Fibroblast of the aortic adventitia (primary cell): ENCODE data around the gene PRDM16. TPM values are rescaled to one million over a fixed set of nuclear protein-coding genes. Genes with fewer than 3 reads are reported as not detected.
A peak's percentile ranks its signal among the peaks of the same experiment; 100 is the strongest.

Source experiments
- DNase-seq: peaks from one replicate; pipeline ENCODE4 v3.0.0-alpha.2; 2010; ENCODE audit warnings: low read depth
- H3K4me3 ChIP-seq: 2 replicates; pipeline ENCODE4 v1.5.1; 2011; ENCODE audit warnings: low read depth, mild to moderate bottlenecking, control low read depth, low read length, moderate library complexity
- total RNA-seq: library from RNA; depleted of rRNA; stranded (reverse); fragments of >200 nt; gene quantifications from 2 replicates; pipeline ENCODE4 v1.2.3, GENCODE V29; 2012; ENCODE audit warnings: low replicate concordance
- TF ChIP-seq, protein P1 (sequence below): IDR thresholded peaks from 2 replicates; pipeline ENCODE4 v1.5.1; 2011; ENCODE audit warnings: mild to moderate bottlenecking, low read length, control low read depth, inconsistent platforms; ENCODE audit not compliant: insufficient read depth

PRDM16 gene
- total RNA-seq, 1 donor = 11.3 TPM

DNA sequence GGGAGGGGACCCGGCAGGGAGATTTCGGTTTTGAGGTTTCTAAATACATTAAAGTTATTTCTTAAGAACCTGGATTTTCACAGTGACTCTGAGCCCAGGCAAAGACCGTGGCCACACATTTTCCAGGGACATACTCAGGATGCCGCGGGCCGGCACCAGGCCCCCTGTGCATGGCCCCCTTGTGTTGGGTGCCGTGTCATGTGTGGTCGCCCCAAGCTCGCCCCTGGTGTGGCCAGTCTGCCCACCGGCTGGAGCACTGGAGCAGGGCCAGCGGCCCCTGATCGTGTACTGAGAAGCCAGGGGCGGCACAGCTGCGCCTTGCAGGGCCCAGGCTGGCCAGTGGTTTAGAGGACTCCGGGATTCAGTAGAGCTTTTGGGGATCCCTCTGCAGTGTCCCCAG, 412.0 kb downstream of the PRDM16 start:
- no peak for DNase-seq
- TF ChIP-seq, protein P1, sequence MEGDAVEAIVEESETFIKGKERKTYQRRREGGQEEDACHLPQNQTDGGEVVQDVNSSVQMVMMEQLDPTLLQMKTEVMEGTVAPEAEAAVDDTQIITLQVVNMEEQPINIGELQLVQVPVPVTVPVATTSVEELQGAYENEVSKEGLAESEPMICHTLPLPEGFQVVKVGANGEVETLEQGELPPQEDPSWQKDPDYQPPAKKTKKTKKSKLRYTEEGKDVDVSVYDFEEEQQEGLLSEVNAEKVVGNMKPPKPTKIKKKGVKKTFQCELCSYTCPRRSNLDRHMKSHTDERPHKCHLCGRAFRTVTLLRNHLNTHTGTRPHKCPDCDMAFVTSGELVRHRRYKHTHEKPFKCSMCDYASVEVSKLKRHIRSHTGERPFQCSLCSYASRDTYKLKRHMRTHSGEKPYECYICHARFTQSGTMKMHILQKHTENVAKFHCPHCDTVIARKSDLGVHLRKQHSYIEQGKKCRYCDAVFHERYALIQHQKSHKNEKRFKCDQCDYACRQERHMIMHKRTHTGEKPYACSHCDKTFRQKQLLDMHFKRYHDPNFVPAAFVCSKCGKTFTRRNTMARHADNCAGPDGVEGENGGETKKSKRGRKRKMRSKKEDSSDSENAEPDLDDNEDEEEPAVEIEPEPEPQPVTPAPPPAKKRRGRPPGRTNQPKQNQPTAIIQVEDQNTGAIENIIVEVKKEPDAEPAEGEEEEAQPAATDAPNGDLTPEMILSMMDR = no peak

DNA sequence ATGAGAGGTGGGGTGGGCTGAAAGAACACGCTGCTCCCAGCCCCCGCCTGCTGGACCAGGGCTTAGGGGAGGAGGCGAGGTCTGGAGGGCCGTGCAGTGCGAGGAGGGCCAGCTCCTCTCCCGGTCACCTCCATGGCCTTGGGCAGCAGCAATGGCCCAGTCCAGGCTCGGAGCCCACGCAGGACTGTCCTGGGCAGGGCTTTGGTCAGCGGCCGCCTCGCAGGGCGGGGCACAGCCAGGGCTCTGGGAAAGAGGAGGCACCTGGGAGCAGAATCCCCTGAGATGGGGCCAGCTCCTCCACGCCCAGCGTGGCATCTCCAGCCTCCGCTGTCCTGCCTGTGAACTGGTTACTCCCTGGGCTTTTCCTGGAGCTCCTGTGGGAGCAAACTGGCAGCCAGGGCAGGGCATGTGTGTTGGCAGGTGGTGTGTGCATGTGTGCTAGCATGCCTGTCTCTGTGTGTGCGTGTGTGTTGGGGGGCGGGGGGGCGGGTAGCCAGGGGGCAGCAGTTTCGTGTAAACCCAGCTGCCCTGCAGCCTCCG, 412.9 kb downstream of the PRDM16 start:
- no peak for DNase-seq
- TF ChIP-seq, protein P1 = no peak
- no peak overlapping the region for H3K4me3 ChIP-seq

More for the DNA sequence above, 412.0 kb downstream of the PRDM16 start:
- H3K4me3 ChIP-seq = no peak overlapping the region

DNA sequence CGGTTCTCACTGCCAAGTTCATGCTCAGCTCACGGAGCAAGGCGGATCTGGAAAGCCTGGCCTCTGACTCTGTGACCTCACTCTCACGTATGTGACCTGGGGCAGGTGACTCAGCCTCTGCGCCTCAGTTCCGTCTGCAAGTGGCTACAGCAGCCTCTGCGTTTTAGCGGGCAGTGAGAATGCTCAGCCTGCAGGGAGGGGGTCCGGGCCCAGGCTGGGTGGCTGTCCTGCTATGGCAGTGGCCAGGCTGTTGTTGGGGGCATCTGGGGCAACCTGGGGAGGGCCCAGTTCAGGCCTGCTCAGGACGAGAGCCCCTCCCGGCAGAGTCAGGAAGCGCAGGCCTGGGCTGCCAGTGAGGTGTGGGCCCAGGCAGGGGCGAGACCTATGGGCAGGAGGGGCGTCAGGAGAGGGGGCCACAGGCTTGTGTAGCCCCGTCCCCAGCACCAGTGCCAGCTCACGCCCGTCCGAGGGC, 413.4 kb downstream of the PRDM16 start:
- DNase-seq = peak; percentile 43
- TF ChIP-seq, protein P1 = peak; percentile 36

DNA sequence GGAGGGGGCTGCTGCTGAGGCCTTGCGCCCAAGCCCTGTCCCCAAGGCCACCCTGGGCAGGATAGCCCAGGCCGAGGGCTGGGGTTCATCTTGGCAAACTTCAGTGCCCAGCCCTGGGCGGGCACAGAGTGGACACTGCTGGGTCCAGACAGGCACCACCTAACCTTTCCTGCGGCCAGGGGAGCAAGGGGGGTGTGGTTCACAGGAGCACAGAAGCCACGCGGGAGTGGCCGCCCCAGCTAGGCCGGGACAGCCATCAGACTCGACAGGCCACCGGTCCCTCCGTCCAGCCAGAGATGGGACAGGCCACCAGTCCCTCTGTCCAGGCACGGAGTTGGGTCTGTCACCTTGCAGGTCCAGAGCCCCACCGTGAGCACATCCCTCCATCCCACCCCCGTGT, 414.4 kb downstream of the PRDM16 start:
- no peak for DNase-seq
- TF ChIP-seq, protein P1 = no peak
- H3K4me3 ChIP-seq = no peak overlapping the region

More for the DNA sequence above, 413.4 kb downstream of the PRDM16 start:
- H3K4me3 ChIP-seq = no peak overlapping the region

DNA sequence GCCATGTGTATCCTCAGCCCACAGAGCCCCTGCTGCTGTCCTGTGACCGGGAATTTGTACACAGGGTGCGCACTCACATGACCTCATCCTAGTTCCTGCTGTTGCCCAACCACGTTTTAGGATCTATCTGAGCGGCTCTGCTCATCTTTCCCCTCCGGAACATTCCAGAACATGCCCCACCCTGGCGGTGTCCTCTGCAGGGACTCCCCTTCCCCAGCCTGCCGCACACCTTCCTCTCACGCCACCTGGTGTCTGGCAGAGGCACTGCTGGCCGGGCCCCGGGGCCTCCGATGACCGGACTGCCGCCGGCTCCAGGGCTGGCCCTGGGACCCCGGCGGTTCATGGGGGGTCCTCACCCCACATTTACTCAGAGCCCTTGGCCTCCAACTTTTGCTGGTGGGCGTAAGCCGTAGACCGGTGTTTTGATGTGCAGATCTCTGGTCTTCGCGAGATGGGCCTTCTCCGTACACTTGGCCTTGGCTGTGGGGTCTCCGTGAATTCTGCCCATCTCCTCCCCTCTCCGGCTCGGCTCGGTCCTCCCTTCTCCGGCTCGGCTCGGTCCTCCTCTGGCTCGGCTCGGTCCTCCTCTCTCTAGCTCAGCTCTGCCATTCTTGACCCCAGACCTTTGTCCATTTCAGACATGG, 414.9 kb downstream of the PRDM16 start:
- TF ChIP-seq, protein P1 = peak; percentile 79
- no peak for DNase-seq
- no peak overlapping the region for H3K4me3 ChIP-seq

DNA sequence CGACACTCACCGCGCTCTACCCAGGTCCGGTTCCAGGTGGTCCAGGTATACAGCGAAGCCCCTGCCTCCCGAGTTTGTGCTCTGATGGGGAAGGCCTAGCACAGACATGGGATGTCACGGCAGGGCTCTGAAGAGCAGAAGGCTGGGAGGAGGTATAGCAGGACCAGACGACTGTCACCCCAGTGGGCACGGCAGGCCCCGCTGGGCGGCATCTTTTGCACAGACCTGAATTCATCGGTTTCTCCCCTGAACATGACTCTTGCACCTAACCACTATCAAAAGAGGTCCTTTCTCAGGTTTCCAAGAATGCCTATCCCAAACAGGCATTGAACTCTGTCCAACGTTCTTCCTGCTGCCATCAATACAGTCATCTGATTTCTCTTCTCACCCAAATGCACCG, 416.0 kb downstream of the PRDM16 start:
- TF ChIP-seq, protein P1 = no peak
- no peak for DNase-seq
- no peak overlapping the region for H3K4me3 ChIP-seq

Other genes with a start within 250 kb of the PRDM16 start
- not detected in 2 replicates for gene ACTRT2, start 47.7 kb upstream of the PRDM16 start, total RNA-seq